ENCODE measurements around the gene MORN1. TPM values are rescaled to one million over a fixed set of nuclear protein-coding genes. Genes with fewer than 3 reads are reported as not detected.

Gene MORN1
- total and polyA plus RNA-seq, 10 of the 15 experiments (the other 5 are each of a cell fraction or from before 2014, with no cell fraction given) = 0.76 to 7.9 (median 5.5) TPM

DNA sequence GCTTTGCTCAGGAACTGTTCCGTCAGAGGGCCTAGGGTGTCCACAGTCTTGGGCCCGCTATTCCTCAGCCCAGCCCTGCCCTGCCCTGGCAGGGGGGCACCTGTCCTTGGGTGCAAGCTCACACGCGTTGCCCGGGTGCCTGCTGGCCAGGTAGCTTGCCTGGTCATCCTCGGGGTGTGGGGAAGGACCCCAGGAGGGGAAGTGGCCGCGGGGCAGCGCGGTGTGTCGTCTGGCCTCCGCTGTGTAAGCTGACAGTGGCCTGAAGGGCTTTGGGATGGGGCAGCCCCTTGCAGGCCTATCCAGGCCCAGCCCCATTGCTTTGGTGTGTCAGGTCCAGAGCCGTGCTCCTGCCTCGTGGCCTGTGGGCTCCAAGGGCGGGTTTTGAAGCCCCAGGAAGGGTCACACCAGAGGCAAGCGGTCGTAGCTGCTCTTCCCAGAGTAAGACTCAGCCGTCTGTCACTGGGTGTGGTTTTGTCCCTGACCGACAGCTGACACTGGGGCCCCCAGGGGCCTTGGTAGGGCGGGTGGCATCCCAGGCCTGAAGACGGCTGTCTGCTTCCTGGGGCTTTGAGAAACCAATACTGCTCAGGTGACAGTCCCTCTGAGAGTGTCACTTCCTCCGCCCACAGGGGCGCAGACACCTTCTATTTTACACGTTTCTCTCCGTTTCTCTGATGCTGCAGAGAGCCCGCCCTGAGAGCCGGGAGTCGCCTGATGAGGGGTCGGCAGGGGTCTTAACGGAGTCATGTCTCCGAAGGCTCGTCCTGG, 91.2 kb downstream of the MORN1 start (continued):
- TF ChIP-seq NFYA (IDR thresholded peaks at IDR 0.05; ENCODE audit: borderline replicate concordance, low read depth, low read length) (no peak), HDAC2 (IDR thresholded peaks at IDR 0.05) (no peak), RAD51 (IDR thresholded peaks at IDR 0.05) (peak; percentile 80), JUNB (IDR thresholded peaks at IDR 0.05) (no peak), KDM1A (IDR thresholded peaks at IDR 0.05; ENCODE audit: borderline replicate concordance) (no peak), RUNX3 (IDR thresholded peaks at IDR 0.05; ENCODE audit: low read length) (peak; percentile 85), RFX5 (IDR thresholded peaks at IDR 0.05; ENCODE audit: low read depth, low read length) (no peak), DPF2 (IDR thresholded peaks at IDR 0.05) (peak; percentile 69; the same call in 1 of the 2 replicates), ZNF622 (IDR thresholded peaks at IDR 0.05) (no peak), EP300 (IDR thresholded peaks at IDR 0.05; ENCODE audit: borderline replicate concordance in 1 of 2, control insufficient read depth in 1 of 2, low read depth in 2 of 2, low read length in 2 of 2) (peak; percentile 42 to 78; a peak in 2 of 4 replicates), MEF2A (IDR thresholded peaks at IDR 0.05; ENCODE audit: insufficient read depth, low read depth, low read length) (no peak), SREBF1 (IDR thresholded peaks at IDR 0.05; ENCODE audit: low read length) (no peak), SIN3A (IDR thresholded peaks at IDR 0.05; ENCODE audit: low read depth, low read length) (no peak), NFYB (IDR thresholded peaks at IDR 0.05; ENCODE audit: insufficient read depth, low read depth, low read length) (no peak), NFXL1 (IDR thresholded peaks at IDR 0.05; ENCODE audit: borderline replicate concordance) (no peak), PAX5 (IDR thresholded peaks at IDR 0.05; ENCODE audit: borderline replicate concordance, low read depth, low read length) (peak; percentile 25; the same call in 1 of the 2 replicates), CUX1 (IDR thresholded peaks at IDR 0.05; ENCODE audit: insufficient replicate concordance, low read depth, low read length) (peak; percentile 61), CREB1 (IDR thresholded peaks at IDR 0.05; ENCODE audit: low read depth) (peak; percentile 74; the same call in 1 of the 2 replicates), SP1 (IDR thresholded peaks at IDR 0.05; ENCODE audit: low read depth, low read length) (no peak), STAT1 (conservative IDR thresholded peaks at IDR 0.05) (no peak)
- TF ChIP-seq, protein P1, sequence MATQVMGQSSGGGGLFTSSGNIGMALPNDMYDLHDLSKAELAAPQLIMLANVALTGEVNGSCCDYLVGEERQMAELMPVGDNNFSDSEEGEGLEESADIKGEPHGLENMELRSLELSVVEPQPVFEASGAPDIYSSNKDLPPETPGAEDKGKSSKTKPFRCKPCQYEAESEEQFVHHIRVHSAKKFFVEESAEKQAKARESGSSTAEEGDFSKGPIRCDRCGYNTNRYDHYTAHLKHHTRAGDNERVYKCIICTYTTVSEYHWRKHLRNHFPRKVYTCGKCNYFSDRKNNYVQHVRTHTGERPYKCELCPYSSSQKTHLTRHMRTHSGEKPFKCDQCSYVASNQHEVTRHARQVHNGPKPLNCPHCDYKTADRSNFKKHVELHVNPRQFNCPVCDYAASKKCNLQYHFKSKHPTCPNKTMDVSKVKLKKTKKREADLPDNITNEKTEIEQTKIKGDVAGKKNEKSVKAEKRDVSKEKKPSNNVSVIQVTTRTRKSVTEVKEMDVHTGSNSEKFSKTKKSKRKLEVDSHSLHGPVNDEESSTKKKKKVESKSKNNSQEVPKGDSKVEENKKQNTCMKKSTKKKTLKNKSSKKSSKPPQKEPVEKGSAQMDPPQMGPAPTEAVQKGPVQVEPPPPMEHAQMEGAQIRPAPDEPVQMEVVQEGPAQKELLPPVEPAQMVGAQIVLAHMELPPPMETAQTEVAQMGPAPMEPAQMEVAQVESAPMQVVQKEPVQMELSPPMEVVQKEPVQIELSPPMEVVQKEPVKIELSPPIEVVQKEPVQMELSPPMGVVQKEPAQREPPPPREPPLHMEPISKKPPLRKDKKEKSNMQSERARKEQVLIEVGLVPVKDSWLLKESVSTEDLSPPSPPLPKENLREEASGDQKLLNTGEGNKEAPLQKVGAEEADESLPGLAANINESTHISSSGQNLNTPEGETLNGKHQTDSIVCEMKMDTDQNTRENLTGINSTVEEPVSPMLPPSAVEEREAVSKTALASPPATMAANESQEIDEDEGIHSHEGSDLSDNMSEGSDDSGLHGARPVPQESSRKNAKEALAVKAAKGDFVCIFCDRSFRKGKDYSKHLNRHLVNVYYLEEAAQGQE (IDR thresholded peaks at IDR 0.05; ENCODE audit: low read depth, low read length) = no peak
- TF ChIP-seq, protein P2, sequence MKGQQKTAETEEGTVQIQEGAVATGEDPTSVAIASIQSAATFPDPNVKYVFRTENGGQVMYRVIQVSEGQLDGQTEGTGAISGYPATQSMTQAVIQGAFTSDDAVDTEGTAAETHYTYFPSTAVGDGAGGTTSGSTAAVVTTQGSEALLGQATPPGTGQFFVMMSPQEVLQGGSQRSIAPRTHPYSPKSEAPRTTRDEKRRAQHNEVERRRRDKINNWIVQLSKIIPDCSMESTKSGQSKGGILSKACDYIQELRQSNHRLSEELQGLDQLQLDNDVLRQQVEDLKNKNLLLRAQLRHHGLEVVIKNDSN (IDR thresholded peaks at IDR 0.05; ENCODE audit: borderline replicate concordance, extremely low read length, insufficient read depth, low read depth, low read length) = peak; percentile 28

Measured in GM12878 (cell line).